Measurements from ENCODE around the gene OR1L1. TPM values are rescaled to one million over a fixed set of nuclear protein-coding genes. Genes with fewer than 3 reads are reported as not detected.
A peak's percentile ranks its signal among the peaks of the same experiment; 100 is the strongest.

Gene OR1L1
- total RNA-seq, 1 experiment from 2014 or later = not detected

DNA sequence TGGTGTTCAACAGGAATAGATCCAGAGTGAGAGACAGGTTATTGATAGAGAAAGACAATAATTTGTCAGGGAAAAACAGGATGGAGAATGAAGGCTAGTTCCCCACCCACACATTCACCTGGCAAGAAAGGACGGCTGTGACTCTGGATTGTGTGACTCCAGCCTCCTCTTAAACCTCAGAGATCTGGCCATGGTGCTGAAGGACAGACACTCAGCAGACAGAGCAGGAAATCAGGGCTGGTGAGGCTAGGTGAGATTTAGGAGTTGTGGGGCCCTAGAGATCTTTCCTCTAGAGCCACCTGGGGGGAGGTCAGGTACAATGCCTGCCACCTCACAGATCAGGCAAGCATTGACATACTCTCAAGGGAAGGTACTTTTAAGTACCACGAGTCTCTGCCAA is 19.3 kb upstream of the OR1L1 start:
- H3K4me3 ChIP-seq (ENCODE audit: low read length) = no peak overlapping the region
- TF ChIP-seq EZH2phosphoT487 (IDR thresholded peaks at IDR 0.05; ENCODE audit: borderline replicate concordance, low read length) = no peak
- TF ChIP-seq EZH2 (IDR thresholded peaks at IDR 0.05; ENCODE audit: low read length, unreplicated experiment) = no peak
- TF ChIP-seq, protein P1, sequence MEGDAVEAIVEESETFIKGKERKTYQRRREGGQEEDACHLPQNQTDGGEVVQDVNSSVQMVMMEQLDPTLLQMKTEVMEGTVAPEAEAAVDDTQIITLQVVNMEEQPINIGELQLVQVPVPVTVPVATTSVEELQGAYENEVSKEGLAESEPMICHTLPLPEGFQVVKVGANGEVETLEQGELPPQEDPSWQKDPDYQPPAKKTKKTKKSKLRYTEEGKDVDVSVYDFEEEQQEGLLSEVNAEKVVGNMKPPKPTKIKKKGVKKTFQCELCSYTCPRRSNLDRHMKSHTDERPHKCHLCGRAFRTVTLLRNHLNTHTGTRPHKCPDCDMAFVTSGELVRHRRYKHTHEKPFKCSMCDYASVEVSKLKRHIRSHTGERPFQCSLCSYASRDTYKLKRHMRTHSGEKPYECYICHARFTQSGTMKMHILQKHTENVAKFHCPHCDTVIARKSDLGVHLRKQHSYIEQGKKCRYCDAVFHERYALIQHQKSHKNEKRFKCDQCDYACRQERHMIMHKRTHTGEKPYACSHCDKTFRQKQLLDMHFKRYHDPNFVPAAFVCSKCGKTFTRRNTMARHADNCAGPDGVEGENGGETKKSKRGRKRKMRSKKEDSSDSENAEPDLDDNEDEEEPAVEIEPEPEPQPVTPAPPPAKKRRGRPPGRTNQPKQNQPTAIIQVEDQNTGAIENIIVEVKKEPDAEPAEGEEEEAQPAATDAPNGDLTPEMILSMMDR (conservative IDR thresholded peaks at IDR 0.05; ENCODE audit: low read depth, low read length) = no peak
- H3K36me3 ChIP-seq (ENCODE audit: low read depth, low read length) = no peaks in the 10 kb centered on the region
- no peak overlapping the region for H3K27ac ChIP-seq (ENCODE audit: low read length)
- no peaks in the 10 kb centered on the region for H4K20me1 ChIP-seq (ENCODE audit: low read length)
- intact Hi-C loops (cut with micrococcal nuclease) = no loop called here
- no peaks in the 10 kb centered on the region for H3K9me3 ChIP-seq (ENCODE audit: low read length)
- DNase-seq (peak; percentile 15), ATAC-seq (no peak)
- no peak overlapping the region for H3K4me2 ChIP-seq (ENCODE audit: low read length)
- ChIA-PET CTCF (no interaction called here), POLR2A (ENCODE audit: unreplicated experiment) (no interaction called here)
- no peaks in the 10 kb centered on the region for H3K27me3 ChIP-seq (ENCODE audit: low read length)
- H3K9me2 ChIP-seq (replicated peaks; ENCODE audit: low read length) = no peaks in the 10 kb centered on the region
- no peaks in the 10 kb centered on the region for H3F3A ChIP-seq (ENCODE audit: low read length, unreplicated experiment)
- H2AFZ ChIP-seq (ENCODE audit: low read length) = no peak overlapping the region
- no peaks in the 10 kb centered on the region for H3K4me1 ChIP-seq (ENCODE audit: insufficient read depth, low read length)
- H3K79me2 ChIP-seq (ENCODE audit: low read length) = no peaks in the 10 kb centered on the region
- no TSS peak for BruUV-seq (replicated peaks)
- H3K9ac ChIP-seq (ENCODE audit: low read length) = no peak overlapping the region

- BruUV-seq (replicated peaks) = no TSS peak
- POLR2A ChIA-PET (ENCODE audit: unreplicated experiment) = no interaction called here
Observed at GRCh38 chr9:122656378-122656777, 5.1 kb upstream of the OR1L1 start.

GRCh38 chr9:122657527-122657926 is 4.0 kb upstream of the OR1L1 start, which contains the start of gene OR1B1:
Gene OR1B1, minus strand, starts transcription at chr9:122657627.
- H3K9ac ChIP-seq (ENCODE audit: low read length) = no peak within 1 kb of the TSS
- no peaks in the 10 kb centered on the region for H3F3A ChIP-seq (ENCODE audit: low read length, unreplicated experiment)
- H3K9me3 ChIP-seq (ENCODE audit: low read length) = no peaks in the 10 kb centered on the region
- H3K4me3 ChIP-seq (ENCODE audit: low read length) = no peak within 1 kb of the TSS
- H3K27me3 ChIP-seq (ENCODE audit: low read length) = peaks cover 6% of the 10 kb centered on the region; the same call in 1 of the 2 replicates
- BruUV-seq (replicated peaks) = no TSS peak
- TF ChIP-seq, protein P1 (conservative IDR thresholded peaks at IDR 0.05; ENCODE audit: low read depth, low read length) = no peak
- TF ChIP-seq EZH2phosphoT487 (IDR thresholded peaks at IDR 0.05; ENCODE audit: borderline replicate concordance, low read length) = no peak
- TF ChIP-seq EZH2 (IDR thresholded peaks at IDR 0.05; ENCODE audit: low read length, unreplicated experiment) = no peak
- ChIA-PET CTCF (no interaction called here), POLR2A (ENCODE audit: unreplicated experiment) (interaction anchor here (0.6 kb wide), 1 partner anchor 170 kb away, joined by 3 read pairs; no protein-coding TSS in a partner anchor)
- H3K27ac ChIP-seq (ENCODE audit: low read length) = no peak within 1 kb of the TSS
- DNase-seq = no peak
- intact Hi-C loops (cut with micrococcal nuclease) = no loop called here
- no peaks in the 10 kb centered on the region for H3K9me2 ChIP-seq (replicated peaks; ENCODE audit: low read length)
- no peaks in the 10 kb centered on the region for H3K36me3 ChIP-seq (ENCODE audit: low read depth, low read length)
- H4K20me1 ChIP-seq (ENCODE audit: low read length) = no peaks in the 10 kb centered on the region
- ATAC-seq = no peak
- H3K4me2 ChIP-seq (ENCODE audit: low read length) = no peak within 1 kb of the TSS
- H3K79me2 ChIP-seq (ENCODE audit: low read length) = no peaks in the 10 kb centered on the region
- no peaks in the 10 kb centered on the region for H3K4me1 ChIP-seq (ENCODE audit: insufficient read depth, low read length)
- no peak within 1 kb of the TSS for H2AFZ ChIP-seq (ENCODE audit: low read length)

More at GRCh38 chr9:122656378-122656777, 5.1 kb upstream of the OR1L1 start:
- no peaks in the 10 kb centered on the region for H4K20me1 ChIP-seq (ENCODE audit: low read length)
- no peaks in the 10 kb centered on the region for H3K9me2 ChIP-seq (replicated peaks; ENCODE audit: low read length)
- H2AFZ ChIP-seq (ENCODE audit: low read length) = no peak overlapping the region
- H3F3A ChIP-seq (ENCODE audit: low read length, unreplicated experiment) = no peaks in the 10 kb centered on the region
- no peak overlapping the region for H3K27ac ChIP-seq (ENCODE audit: low read length)
- TF ChIP-seq EZH2phosphoT487 (IDR thresholded peaks at IDR 0.05; ENCODE audit: borderline replicate concordance, low read length) = no peak
- H3K9ac ChIP-seq (ENCODE audit: low read length) = no peak overlapping the region
- no peak for ATAC-seq
- H3K4me2 ChIP-seq (ENCODE audit: low read length) = no peak overlapping the region
- H3K4me3 ChIP-seq (ENCODE audit: low read length) = no peak overlapping the region
- H3K27me3 ChIP-seq (ENCODE audit: low read length) = no peaks in the 10 kb centered on the region
- no peak for DNase-seq
- intact Hi-C loops (cut with micrococcal nuclease) = no loop called here
- no peaks in the 10 kb centered on the region for H3K79me2 ChIP-seq (ENCODE audit: low read length)
- H3K4me1 ChIP-seq (ENCODE audit: insufficient read depth, low read length) = no peaks in the 10 kb centered on the region
- CTCF ChIA-PET = no interaction called here
- H3K9me3 ChIP-seq (ENCODE audit: low read length) = no peaks in the 10 kb centered on the region
- no peaks in the 10 kb centered on the region for H3K36me3 ChIP-seq (ENCODE audit: low read depth, low read length)

Measured in PC-3 (cell line).